Measurements from ENCODE around the gene CGRRF1.

Gene CGRRF1

DNA sequence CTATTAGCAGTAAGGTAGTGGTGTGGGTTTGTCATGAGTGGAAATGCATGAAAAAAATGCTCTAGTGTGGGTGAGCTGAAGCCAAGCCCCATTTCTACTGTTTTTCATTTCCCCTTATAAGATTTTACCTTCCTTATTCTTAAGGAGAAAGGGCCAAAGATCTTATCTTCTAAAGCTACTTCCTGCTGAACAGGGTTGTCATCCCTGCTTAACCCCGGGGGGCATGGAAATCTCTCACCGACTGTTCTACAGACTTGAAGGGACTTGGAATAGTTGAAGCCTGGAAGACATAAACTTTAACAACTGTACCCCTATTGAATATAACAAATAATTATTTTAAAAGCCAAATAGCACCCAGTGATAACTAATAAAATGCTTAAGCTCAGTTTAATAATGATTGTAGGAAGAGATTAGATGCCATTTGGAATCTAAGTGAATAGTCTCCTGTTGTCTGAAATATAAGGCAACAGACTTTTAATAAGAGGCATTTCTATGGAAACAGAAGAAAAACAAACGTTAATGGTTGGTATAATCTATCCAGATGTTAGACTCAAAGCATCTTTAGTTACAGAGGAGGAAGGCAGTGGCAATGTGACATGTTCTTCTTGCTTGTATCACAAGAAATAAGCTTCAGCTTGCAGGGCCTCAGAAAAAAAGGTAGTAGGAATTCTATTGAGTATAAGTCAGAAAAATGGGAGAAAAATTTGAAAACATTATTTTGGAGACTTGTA lies 19.1 kb upstream of the CGRRF1 start:
- DNase-seq: no peak

GRCh38 chr14:54493293-54493692 lies 16.4 kb upstream of the CGRRF1 start:
- DNase-seq: no peak

- no peak for DNase-seq
Observed at GRCh38 chr14:54497224-54497623, 12.5 kb upstream of the CGRRF1 start.

DNA sequence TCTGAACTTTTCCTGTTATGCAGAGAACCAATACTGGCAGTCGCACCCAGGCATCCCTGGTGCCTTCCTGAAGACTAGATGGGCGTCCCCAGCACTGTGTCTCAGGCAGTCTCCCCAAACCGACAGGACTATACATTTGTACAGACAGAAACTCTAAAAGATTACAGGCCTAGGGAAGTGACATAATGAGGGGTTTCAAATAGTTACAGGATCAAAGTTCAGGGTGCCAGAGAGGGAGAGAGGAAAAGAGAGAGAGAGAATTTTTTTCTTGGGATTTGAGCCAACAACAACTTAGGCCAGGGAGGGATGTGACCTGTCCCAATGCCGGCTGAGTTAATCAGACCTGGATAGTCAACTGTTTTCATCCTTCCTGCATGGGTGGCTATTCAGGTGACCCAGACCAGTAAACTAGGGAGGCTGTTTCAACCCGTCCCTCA lies 11.6 kb upstream of the CGRRF1 start:
- DNase-seq: no peak

DNA sequence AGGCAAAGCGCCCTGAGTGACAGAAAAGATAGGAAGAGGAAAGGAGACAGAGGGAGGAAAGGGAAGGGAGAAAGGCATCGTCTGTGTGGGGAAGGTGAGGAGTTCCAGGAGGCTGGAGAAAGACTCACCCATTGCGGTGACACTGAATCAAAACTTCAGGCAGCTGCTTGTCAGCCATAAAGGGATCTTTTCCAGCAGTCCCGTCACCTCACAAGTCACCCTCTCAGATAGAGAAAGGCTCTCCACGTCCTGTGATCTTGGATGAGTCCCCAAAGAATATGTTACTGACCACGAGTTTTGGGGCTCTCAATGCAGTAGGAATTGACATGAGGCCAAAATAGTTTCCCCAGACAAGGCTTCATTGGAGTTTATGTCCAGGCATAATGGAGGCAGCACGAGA lies 11.1 kb upstream of the CGRRF1 start:
- no peak for DNase-seq

DNA sequence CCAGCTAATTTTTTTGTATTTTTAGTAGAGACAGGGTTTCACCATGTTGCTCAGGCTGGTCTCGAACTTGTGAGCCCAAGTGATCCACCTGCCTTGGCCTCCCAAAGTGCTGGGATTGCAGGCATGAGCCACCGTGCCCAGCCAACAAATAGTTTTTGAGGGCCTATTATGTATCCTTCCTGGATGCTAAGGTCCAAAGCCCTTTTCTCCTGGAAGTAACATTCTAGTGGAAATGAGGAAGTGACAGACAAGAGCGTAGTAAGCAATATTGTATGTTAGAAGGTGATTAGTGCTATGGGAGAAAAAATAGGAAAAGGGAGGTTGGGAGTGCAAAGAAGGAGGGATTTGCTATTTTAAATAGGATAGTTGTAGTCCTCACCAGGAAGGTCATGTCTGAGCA lies 9.0 kb upstream of the CGRRF1 start:
- no peak for DNase-seq

DNA sequence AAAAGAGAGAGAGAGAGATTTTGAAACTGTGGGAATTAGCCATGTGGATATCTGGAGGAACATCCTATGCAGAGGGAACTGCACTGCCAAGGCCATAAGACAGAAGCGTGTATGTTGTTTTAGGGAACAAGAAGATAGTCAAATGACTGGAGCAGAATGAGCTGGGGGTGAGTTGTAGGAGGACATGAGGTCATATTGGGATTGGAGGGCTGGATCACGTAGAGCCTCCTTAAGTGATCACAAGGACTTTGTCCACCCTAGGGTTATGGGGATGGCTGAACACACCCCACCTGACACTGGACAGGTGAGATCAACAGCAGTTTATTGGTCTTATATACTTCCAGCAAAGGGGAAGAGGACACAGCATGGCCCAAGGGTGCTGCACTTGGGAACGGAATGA lies 8.2 kb upstream of the CGRRF1 start:
- DNase-seq: no peak

GRCh38 chr14:54502602-54503001 lies 7.1 kb upstream of the CGRRF1 start:
- no peak for DNase-seq

DNA sequence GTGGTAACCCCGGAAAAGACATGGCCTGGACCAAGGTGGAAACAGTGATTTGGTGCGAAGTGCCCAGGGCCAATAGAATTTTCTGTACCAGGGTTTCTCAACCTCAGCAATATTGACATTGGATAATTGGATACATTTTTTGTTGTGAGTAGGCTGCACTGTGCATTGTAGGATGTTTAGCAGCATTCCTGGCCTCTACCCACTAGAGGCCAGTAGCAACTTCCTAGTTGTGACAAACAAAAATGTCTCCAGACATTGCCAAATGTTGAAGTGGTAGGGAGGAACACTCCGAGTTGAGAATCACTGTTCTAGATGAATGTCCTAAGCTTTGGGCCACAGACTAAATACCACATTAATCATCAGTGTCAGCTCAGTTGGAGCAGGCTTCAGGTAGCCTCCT lies 6.2 kb upstream of the CGRRF1 start:
- DNase-seq: no peak

- no peak for DNase-seq
Observed at GRCh38 chr14:54512393-54512792, 2.7 kb downstream of the CGRRF1 start.

DNA sequence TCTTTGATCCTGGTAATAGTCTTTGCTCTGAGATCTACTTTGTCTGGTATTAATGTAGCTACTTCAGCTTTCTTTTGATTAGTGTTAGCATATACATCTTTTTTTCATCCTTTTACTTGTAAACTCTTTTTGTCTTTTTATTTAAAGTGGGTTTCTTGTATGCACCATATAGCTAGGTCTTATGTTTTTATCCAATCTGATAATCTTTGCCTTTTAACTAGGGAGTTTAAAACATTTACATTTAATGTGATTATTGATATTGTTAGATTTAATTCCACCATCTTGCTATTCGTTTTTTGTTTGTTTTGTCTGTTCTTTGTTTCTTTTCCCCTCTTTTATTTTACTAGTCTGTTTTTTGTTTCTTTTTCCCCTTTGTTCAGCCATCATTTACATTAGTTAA lies 6.0 kb downstream of the CGRRF1 start:
- no peak for DNase-seq

DNA sequence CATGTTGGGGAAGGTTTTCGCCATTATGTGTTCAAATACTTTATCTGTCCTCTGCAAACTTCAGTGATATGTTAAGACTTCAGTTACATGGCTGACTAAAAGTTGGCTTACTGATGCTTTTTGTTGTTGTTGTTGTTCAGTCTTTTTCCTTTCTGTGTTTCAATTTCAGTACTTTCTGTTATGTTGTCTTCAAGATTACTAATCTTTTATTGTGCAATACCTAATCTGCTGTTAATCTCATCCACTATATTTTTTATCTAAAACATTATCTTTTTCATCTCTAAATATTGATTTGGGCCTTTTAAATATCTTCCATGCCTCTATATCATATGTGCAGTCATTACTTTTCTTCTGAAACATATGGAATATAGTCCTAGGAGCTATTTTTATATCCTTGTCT lies 7.0 kb downstream of the CGRRF1 start:
- no peak for DNase-seq

DNA sequence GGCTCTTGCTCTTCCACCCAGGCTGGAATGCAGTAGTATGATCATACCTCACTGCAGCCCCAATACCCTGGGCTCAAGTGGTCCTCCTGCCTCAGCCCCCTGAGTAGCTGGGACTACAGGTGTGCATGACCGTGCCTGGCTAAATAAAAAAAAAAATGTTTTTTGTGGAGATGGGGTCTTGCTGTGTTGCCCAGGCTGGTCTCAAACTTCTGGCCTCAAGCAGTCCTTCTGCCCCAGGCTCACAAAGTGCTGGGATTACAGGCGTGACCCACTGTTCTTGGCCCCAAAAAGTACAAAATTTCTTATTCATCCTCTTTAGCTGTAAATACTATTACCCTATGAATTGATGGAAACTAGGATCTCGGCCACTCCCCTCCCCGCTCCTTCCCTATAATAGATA lies 14.7 kb downstream of the CGRRF1 start:
- DNase-seq: no peak

GRCh38 chr14:54528973-54529372 lies 19.3 kb downstream of the CGRRF1 start:
- no peak for DNase-seq

DNA sequence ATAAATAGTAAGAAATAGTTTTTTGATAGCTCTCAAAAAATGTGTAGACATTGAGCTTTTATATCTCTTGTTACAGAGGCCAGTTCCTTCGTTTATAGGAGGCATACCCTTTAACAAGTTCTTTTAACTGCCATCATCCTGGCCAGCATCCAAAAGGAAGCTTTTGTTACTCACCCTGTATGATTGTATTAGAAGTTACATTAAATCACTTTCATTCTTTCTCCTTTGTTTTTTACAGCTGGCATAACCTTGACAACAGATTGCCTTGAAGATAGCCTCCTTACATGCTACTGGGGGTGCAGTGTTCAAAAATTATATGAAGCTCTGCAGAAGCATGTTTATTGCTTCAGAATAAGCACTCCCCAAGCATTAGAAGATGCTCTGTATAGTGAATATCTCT lies 20.1 kb downstream of the CGRRF1 start:
- DNase-seq: no peak

DNA sequence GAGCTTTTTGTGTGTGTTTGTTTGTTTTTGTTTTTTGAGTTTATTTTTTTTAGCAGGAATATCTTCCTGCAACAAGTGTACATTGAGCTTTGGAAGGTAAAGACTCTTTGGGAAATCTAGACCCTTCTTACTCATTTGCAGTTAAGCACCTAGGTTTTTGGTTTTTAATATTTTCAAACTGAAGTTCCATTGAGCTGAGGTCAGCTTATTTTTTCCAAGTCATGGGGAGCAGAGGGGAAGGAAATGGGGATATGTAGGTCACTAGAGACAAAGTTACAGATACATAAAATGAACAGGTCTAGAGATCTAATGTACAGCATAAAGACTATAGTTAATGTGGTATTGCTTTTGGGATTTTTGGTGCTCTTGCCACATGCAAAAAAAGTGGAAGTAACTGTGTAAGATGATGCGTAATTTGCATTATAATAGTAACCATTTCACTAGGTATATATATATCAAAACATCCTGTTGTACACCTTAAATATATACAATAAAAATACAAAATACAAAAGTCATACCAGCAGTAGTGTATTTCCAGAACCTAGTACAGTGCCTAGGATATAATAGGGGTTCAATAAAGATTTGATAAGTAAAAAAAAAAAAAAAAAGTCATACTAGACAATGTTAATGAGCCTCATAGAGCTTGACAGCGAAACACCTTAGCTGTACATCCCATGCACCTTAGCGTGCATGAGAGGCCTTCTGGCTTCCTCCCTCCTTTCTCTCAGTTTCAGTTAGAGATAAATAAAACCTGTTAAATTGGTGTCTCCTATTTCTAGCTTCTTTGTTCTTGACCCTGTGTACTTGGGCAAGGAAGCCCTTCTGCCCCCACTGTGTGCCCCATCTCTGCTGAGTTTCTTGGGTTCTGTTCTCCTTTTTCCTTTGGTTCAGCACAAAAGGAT lies 22.7 kb downstream of the CGRRF1 start:
- DNase-seq: no peak

DNA sequence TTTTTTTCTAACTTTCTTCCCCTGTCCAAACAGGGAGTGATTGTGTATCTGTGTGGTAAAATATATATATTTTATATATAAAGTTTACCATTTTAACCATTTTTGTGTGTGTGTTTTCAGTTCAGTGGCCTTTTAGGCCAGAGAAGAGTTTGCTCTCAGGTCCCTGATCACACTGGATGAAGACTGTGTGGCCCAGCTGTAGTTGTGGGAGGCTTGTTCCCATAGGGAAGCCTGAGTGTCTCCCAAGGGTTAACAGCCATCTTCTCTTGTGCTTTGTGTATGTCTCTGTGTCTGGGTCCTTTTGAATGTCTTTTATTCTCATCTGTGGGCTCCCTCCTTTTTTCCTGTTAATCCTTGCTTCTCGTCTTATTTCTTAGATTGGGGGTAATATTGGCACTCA lies 23.4 kb downstream of the CGRRF1 start:
- no peak for DNase-seq

GRCh38 chr14:54535126-54535525 lies 25.4 kb downstream of the CGRRF1 start:
- DNase-seq: no peak

DNA sequence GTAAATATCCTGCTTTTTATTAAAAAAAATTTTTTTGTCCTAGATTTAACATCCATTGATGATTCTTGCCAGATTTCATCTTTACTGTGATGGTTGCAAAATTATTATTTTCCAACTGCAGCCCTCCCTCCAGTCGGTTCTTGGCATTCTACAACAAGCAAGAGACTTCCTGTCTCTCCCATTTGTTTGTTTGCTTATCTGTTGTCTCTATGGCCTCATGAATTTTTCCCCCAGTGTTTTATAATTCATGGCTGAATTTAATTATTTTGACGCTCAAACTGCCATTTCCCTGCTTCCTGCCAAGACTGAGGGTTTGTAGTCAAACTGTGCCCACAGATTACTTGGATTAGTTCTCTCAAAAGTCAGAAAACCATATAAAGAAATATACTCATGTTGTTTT lies 25.9 kb downstream of the CGRRF1 start:
- DNase-seq: no peak

- no peak for DNase-seq
Observed at GRCh38 chr14:54537651-54538050, 27.9 kb downstream of the CGRRF1 start.

DNA sequence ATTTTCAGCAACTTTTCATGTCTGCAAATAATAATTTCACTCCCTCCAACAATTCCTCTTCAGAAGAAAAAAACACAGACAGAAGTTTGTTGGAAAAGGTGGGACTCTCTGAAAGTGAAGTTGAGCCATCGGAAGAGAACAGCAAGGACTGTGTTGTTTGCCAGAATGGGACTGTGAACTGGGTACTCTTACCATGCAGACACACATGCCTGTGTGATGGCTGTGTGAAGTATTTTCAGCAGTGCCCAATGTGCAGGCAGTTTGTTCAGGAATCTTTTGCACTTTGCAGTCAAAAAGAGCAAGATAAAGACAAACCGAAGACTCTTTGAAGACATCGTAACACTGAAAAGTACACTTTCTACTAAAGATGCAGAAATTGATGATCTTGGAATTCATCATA lies 28.3 kb downstream of the CGRRF1 start:
- DNase-seq: no peak

DNA sequence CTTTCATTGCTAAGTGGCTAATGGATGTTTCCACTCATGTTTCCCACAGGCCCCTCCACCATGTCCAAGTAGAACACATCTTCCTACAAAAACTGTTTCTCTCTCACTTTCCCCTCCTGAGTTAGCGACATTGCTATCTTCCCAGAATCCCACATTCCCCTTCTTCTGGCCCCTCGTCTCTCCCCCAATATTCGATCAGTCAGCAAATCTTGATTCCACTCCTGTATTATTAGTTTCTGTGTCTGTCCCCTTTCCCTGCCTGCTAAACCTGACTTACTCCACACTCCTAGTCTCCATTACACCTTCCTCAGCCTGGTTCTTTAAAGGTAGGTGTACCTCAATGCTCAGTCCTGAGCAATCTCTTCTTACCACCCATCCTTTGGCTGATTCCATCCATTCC lies 37.9 kb downstream of the CGRRF1 start:
- DNase-seq: no peak

DNA sequence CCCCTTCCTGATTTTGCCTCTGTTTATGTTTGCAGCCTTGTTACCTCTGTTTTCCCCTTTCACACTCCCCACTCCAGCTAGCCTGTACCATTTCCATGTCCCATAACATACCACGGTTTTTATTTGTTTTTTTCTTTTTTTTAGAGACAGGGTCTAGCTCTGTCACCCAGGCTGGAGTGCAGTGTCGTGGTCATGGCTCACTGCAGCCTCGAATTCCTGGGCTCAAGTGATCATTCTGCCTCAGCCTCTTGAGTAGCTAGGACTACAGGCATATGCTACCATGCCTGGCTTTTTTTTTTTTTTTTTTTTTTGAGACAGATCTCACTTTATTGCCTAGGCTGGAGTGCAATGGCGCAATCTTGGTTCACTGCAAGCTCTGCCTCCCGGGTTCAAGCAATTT lies 38.8 kb downstream of the CGRRF1 start:
- no peak for DNase-seq

- no peak for DNase-seq
Observed at GRCh38 chr14:54549862-54550261, 40.2 kb downstream of the CGRRF1 start.
